ENCODE measurements around the gene SREBF1.

- TF ChIP-seq CTCF (IDR thresholded peaks at IDR 0.05; ENCODE audit: borderline replicate concordance, extremely low read depth, low read length, poor library complexity, severe bottlenecking) (no peak), EZH2 (IDR thresholded peaks at IDR 0.05; ENCODE audit: borderline replicate concordance, low read depth, low read length, severe bottlenecking) (no peak)
Observed at GRCh38 chr17:17813055-17813724, 23.6 kb downstream of the SREBF1 start.
